ENCODE results near the gene RC3H2. TPM values are rescaled to one million over a fixed set of nuclear protein-coding genes. Genes with fewer than 3 reads are reported as not detected.

Gene RC3H2
- total and polyA plus RNA-seq, 2 of the 13 experiments (the other 11 are each of a cell fraction or from before 2014, with no cell fraction given) = 21.0 to 36.4 TPM

DNA sequence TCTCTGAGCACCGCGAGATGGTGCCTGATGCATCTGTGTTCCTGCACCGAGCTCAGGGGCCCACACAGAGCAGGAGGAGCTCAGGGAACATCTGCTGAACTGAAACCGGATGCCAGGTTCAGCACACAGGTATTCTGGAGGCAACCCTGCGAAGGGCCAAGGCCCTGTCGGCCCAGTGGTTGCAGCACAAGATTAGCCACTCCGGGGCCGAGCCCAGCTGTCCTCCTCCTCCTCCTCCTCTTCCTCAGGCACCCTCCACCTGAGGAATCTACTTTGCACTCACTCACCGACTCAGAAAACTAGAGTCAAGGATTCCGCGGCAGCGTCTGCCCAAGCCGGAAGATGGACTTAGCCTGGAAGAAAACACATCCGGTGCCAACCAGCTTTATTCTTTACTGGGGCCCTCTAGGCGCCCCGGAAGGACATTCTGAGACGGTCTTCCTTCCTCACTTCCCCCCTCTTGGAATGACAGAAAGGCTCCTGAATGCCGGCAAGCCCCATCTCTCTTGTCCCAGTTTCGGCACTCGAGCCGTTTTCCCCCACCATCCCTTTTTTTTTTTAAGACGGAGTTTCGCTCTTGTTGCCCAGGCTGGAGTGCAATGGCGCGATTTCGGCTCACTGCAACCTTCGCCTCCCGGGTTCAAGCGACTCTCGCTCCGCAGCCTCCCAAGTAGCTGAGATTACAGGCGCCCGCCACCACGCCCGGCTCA is 8.0 kb upstream of the RC3H2 start, which contains the start of gene ZBTB6 (continued):
- TF ChIP-seq ZBTB1 (CRISPR knock-in tag; IDR thresholded peaks at IDR 0.05; ENCODE audit: borderline replicate concordance) (no peak), ZNF431 (CRISPR knock-in tag; IDR thresholded peaks at IDR 0.05; ENCODE audit: borderline replicate concordance, low read depth) (no peak), FOSL2 (CRISPR knock-in tag; IDR thresholded peaks at IDR 0.05) (no peak; the same call in 1 of the 2 replicates), ZNF235 (CRISPR knock-in tag; IDR thresholded peaks at IDR 0.05; ENCODE audit: borderline replicate concordance) (no peak), ZNF205 (CRISPR knock-in tag; IDR thresholded peaks at IDR 0.05) (no peak), ZNF124 (CRISPR knock-in tag; IDR thresholded peaks at IDR 0.05) (no peak), ZNF562 (CRISPR knock-in tag; IDR thresholded peaks at IDR 0.05; ENCODE audit: borderline replicate concordance) (no peak), ZNF451 (CRISPR knock-in tag; IDR thresholded peaks at IDR 0.05) (0 out of 2 replicates have a peak, but pooled peaks have one; percentile 31), MIER2 (CRISPR knock-in tag; IDR thresholded peaks at IDR 0.05) (no peak), ZNF598 (CRISPR knock-in tag; IDR thresholded peaks at IDR 0.05; ENCODE audit: borderline replicate concordance) (no peak), ZNF605 (CRISPR knock-in tag; IDR thresholded peaks at IDR 0.05) (no peak; the same call in 1 of the 2 replicates), ZZZ3 (CRISPR knock-in tag; IDR thresholded peaks at IDR 0.05; ENCODE audit: borderline replicate concordance) (peak; percentile 51; the same call in 1 of the 2 replicates), JUNB (CRISPR knock-in tag; IDR thresholded peaks at IDR 0.05; ENCODE audit: borderline replicate concordance) (no peak), KDM6A (CRISPR knock-in tag; IDR thresholded peaks at IDR 0.05; ENCODE audit: low read depth) (no peak), TCF12 (IDR thresholded peaks at IDR 0.05) (no peak), TCF12 (CRISPR knock-in tag; IDR thresholded peaks at IDR 0.05) (no peak), ZNF224 (CRISPR knock-in tag; IDR thresholded peaks at IDR 0.05) (peak; percentile 92; the same call in 1 of the 2 replicates), SMARCC2 (IDR thresholded peaks at IDR 0.05) (no peak), SIX1 (CRISPR knock-in tag; IDR thresholded peaks at IDR 0.05; ENCODE audit: borderline replicate concordance) (peak; percentile 12; the same call in 1 of the 2 replicates), POLR2G (IDR thresholded peaks at IDR 0.05; ENCODE audit: low read depth, low read length) (peak; percentile 93)
- TF ChIP-seq, protein P1, sequence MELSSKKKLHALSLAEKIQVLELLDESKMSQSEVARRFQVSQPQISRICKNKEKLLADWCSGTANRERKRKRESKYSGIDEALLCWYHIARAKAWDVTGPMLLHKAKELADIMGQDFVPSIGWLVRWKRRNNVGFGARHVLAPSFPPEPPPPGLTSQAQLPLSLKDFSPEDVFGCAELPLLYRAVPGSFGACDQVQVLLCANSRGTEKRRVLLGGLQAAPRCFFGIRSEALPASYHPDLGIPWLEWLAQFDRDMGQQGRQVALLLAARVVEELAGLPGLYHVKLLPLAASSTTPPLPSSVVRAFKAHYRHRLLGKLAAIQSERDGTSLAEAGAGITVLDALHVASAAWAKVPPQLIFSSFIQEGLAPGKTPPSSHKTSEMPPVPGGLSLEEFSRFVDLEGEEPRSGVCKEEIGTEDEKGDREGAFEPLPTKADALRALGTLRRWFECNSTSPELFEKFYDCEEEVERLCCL (CRISPR knock-in tag; IDR thresholded peaks at IDR 0.05; ENCODE audit: borderline replicate concordance) = no peak
- TF ChIP-seq, protein P2, sequence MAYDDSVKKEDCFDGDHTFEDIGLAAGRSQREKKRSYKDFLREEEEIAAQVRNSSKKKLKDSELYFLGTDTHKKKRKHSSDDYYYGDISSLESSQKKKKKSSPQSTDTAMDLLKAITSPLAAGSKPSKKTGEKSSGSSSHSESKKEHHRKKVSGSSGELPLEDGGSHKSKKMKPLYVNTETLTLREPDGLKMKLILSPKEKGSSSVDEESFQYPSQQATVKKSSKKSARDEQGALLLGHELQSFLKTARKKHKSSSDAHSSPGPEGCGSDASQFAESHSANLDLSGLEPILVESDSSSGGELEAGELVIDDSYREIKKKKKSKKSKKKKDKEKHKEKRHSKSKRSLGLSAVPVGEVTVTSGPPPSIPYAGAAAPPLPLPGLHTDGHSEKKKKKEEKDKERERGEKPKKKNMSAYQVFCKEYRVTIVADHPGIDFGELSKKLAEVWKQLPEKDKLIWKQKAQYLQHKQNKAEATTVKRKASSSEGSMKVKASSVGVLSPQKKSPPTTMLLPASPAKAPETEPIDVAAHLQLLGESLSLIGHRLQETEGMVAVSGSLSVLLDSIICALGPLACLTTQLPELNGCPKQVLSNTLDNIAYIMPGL (CRISPR knock-in tag; IDR thresholded peaks at IDR 0.05; ENCODE audit: borderline replicate concordance in 1 of 2, low read depth in 1 of 2) = peak; percentile 77 to 88
- TF ChIP-seq, protein P3, sequence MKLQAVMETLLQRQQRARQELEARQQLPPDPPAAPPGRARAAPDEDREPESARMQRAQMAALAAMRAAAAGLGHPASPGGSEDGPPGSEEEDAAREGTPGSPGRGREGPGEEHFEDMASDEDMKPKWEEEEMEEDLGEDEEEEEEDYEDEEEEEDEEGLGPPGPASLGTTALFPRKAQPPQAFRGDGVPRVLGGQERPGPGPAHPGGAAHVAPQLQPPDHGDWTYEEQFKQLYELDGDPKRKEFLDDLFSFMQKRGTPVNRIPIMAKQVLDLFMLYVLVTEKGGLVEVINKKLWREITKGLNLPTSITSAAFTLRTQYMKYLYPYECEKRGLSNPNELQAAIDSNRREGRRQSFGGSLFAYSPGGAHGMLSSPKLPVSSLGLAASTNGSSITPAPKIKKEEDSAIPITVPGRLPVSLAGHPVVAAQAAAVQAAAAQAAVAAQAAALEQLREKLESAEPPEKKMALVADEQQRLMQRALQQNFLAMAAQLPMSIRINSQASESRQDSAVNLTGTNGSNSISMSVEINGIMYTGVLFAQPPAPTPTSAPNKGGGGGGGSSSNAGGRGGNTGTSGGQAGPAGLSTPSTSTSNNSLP (IDR thresholded peaks at IDR 0.05; ENCODE audit: low read depth, low read length) = no peak
- TF ChIP-seq, protein P4, sequence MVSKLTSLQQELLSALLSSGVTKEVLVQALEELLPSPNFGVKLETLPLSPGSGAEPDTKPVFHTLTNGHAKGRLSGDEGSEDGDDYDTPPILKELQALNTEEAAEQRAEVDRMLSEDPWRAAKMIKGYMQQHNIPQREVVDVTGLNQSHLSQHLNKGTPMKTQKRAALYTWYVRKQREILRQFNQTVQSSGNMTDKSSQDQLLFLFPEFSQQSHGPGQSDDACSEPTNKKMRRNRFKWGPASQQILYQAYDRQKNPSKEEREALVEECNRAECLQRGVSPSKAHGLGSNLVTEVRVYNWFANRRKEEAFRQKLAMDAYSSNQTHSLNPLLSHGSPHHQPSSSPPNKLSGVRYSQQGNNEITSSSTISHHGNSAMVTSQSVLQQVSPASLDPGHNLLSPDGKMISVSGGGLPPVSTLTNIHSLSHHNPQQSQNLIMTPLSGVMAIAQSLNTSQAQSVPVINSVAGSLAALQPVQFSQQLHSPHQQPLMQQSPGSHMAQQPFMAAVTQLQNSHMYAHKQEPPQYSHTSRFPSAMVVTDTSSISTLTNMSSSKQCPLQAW (CRISPR knock-in tag; IDR thresholded peaks at IDR 0.05) = 0 out of 2 replicates have a peak, but pooled peaks have one; percentile 36
